ENCODE results near the gene SLC6A8.

- TF ChIP-seq CTCF (conservative IDR thresholded peaks at IDR 0.05; ENCODE audit: low read length) (no peak), EZH2phosphoT487 (IDR thresholded peaks at IDR 0.05; ENCODE audit: borderline replicate concordance, low read depth, low read length) (no peak)
These were observed 49.2 kb downstream of the SLC6A8 start for GRCh38 chrX:153736871-153737441.
